GM12878 (cell line): ENCODE measurements around the gene ADGRV1.

ENCODE experiments used
- CTCF ChIP-seq, 3 experiments: IDR thresholded peaks in 2 of 3; conservative IDR thresholded peaks in 1 of 3; 2 replicates each; pipeline ENCODE4 v1.5.1; 2011; ENCODE audit warnings: low read depth in 3 of 3, low read length in 3 of 3, mild to moderate bottlenecking in 3 of 3, control low read depth in 2 of 3, moderate library complexity in 2 of 3, inconsistent platforms in 1 of 3, mixed read lengths in 1 of 3; ENCODE audit not compliant: control insufficient read depth in 2 of 3, insufficient read depth in 1 of 3; ENCODE audit errors: extremely low read depth in 1 of 3
- EP300 ChIP-seq, 2 experiments: fragments of 150-350 bp in 1 of 2; IDR thresholded peaks; 2 replicates each; pipeline ENCODE4 v1.6.1; 2011 to 2012; ENCODE audit warnings: low read depth in 2 of 2, low read length in 2 of 2, borderline replicate concordance in 1 of 2, improper control_type of control experiment in 1 of 2, inconsistent platforms in 1 of 2; ENCODE audit not compliant: control insufficient read depth in 1 of 2
- EZH2 ChIP-seq: IDR thresholded peaks from 2 replicates; pipeline ENCODE4 v1.6.1; 2012; ENCODE audit warnings: low read depth, mild to moderate bottlenecking, control low read depth, inconsistent platforms, low read length, borderline replicate concordance; ENCODE audit not compliant: control insufficient read depth
- FOXM1 ChIP-seq: IDR thresholded peaks from 2 replicates; pipeline ENCODE4 v1.6.1; 2012; ENCODE audit warnings: low read depth, mild to moderate bottlenecking, inconsistent platforms, low read length, moderate library complexity
- NRF1 ChIP-seq: conservative IDR thresholded peaks from 2 replicates; pipeline ENCODE4 v1.6.1; 2011; ENCODE audit warnings: mild to moderate bottlenecking, low read depth, low read length, improper control_type of control experiment
- PBX3 ChIP-seq: IDR thresholded peaks from 2 replicates; pipeline ENCODE4 v1.6.1; 2011; ENCODE audit warnings: mild to moderate bottlenecking, low read depth, low read length, moderate library complexity; ENCODE audit not compliant: insufficient replicate concordance
- SMC3 ChIP-seq: IDR thresholded peaks from 2 replicates; pipeline ENCODE4 v1.6.1; 2011; ENCODE audit warnings: low read length, improper control_type of control experiment, borderline replicate concordance
- SPI1 ChIP-seq: IDR thresholded peaks from 2 replicates; pipeline ENCODE4 v1.6.1; 2011; ENCODE audit warnings: low read depth, mild to moderate bottlenecking, low read length, moderate library complexity, borderline replicate concordance; ENCODE audit not compliant: insufficient read depth

GRCh38 chr5:91058575-91058974, 500.0 kb downstream of the ADGRV1 start:
- TF ChIP-seq PBX3 (no peak), NRF1 (no peak), FOXM1 (no peak), EP300 (IDR thresholded peaks at IDR 0.05; ENCODE audit: borderline replicate concordance in 1 of 2, control insufficient read depth in 1 of 2, low read depth in 2 of 2, low read length in 2 of 2) (no peak), SMC3 (no peak), CTCF (IDR thresholded peaks at IDR 0.05 in 2 of 3, conservative IDR thresholded peaks at IDR 0.05 in 1 of 3; ENCODE audit: control insufficient read depth in 2 of 3, extremely low read depth in 1 of 3, insufficient read depth in 1 of 3, low read depth in 3 of 3, low read length in 3 of 3) (no peak), SPI1 (no peak), EZH2 (no peak)
